SU-DHL-6 (cell line): Measurements from ENCODE around the gene SPSB2.

Experiments used
- EZH2phosphoT487 ChIP-seq: fragments of 200-600 bp; sonication (generic), shearing (Covaris generic); conservative IDR thresholded peaks from 2 replicates; pipeline ENCODE4 v1.6.1; 2018; ENCODE audit warnings: mild to moderate bottlenecking, antibody characterized with exemption, low read length, moderate library complexity, mixed read lengths
- TF ChIP-seq, protein P1 (sequence below): fragments of 200-600 bp; sonication (generic); IDR thresholded peaks from one replicate; pipeline ENCODE4 v1.5.1; 2017; ENCODE audit warnings: antibody characterized with exemption, mild to moderate bottlenecking, low read length, moderate library complexity; ENCODE audit not compliant: insufficient read depth, poor library complexity, severe bottlenecking

DNA sequence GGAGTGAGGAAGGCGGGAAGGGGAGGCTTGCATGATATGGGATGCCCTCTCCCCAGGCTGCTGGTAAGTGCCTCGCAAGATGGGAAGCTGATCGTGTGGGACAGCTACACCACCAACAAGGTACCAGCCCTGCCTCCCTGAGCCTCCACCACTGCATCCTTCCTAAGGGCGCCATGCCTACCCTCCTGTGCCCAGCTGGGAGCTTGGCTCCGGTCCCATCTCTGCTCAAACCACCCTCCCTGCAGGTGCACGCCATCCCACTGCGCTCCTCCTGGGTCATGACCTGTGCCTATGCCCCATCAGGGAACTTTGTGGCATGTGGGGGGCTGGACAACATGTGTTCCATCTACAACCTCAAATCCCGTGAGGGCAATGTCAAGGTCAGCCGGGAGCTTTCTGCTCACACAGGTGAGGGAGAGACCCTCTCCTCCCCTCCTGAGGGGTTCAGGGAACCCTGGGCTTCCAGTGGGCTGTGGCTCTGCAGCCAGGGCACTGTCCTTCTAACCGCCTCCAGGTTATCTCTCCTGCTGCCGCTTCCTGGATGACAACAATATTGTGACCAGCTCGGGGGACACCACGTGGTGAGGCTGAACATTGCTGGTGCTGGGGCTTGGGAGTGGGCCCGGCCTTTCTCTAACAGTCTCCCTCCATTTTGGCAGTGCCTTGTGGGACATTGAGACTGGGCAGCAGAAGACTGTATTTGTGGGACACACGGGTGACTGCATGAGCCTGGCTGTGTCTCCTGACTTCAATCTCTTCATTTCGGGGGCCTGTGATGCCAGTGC is 29.8 kb downstream of the SPSB2 start:
- TF ChIP-seq EZH2phosphoT487 = no peak
- TF ChIP-seq, protein P1, sequence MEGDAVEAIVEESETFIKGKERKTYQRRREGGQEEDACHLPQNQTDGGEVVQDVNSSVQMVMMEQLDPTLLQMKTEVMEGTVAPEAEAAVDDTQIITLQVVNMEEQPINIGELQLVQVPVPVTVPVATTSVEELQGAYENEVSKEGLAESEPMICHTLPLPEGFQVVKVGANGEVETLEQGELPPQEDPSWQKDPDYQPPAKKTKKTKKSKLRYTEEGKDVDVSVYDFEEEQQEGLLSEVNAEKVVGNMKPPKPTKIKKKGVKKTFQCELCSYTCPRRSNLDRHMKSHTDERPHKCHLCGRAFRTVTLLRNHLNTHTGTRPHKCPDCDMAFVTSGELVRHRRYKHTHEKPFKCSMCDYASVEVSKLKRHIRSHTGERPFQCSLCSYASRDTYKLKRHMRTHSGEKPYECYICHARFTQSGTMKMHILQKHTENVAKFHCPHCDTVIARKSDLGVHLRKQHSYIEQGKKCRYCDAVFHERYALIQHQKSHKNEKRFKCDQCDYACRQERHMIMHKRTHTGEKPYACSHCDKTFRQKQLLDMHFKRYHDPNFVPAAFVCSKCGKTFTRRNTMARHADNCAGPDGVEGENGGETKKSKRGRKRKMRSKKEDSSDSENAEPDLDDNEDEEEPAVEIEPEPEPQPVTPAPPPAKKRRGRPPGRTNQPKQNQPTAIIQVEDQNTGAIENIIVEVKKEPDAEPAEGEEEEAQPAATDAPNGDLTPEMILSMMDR = no peak
